GM12878 (cell line): Measurements from ENCODE around the gene PHLDB1. TPM values are rescaled to one million over a fixed set of nuclear protein-coding genes. Genes with fewer than 3 reads are reported as not detected.

Experiments used
- ATAC-seq: fragments of 200-7000 bp; cut with Tn5 transposase; 3 replicates; pipeline ENCODE4 v1.9.1; 2020; ENCODE audit warnings: mild to moderate bottlenecking, moderate library complexity
- BruUV-seq: library from RNA; stranded (reverse); fragments of 400-500 nt; replicated peaks from 2 replicates; lab custom pipeline; 2021; lab: Mats Ljungman, UMichigan
- CTCF ChIA-PET: fragments of 300-600 bp; sonication (Branson Sonifier 250); formaldehyde crosslinking; extraction: SDS; loops from one replicate; lab custom pipeline; 2021; ENCODE audit warnings: inconsistent platforms; lab: Yijun Ruan, JAX
- POLR2A ChIA-PET: fragments of 350-600 bp; formaldehyde crosslinking; extraction: SDS; loops from one replicate; lab custom pipeline; 2021; ENCODE audit warnings: inconsistent platforms; lab: Charles Lee
- RAD21 ChIA-PET: fragments of 300-600 bp; sonication (Branson Sonifier 250); formaldehyde crosslinking; loops from one replicate; lab custom pipeline; 2023; ENCODE audit warnings: antibody characterized with exemption; ENCODE audit not compliant: unreplicated experiment; lab: Charles Lee
- SMC1A ChIA-PET: fragments of 300-600 bp; sonication (Branson Sonifier 250); formaldehyde crosslinking; loops from one replicate; lab custom pipeline; 2023; ENCODE audit not compliant: unreplicated experiment, uncharacterized antibody; lab: Charles Lee
- DNase-seq: peaks from one replicate; pipeline ENCODE4 v3.0.0-alpha.2; 2011; ENCODE audit warnings: low read depth, low spot score
- FAIRE-seq: peaks from 3 replicates; lab custom pipeline; 2011; peaks lifted over from hg19 to GRCh38; lab: Jason Lieb, UNC
- H2AFZ ChIP-seq: 2 replicates; pipeline ENCODE4 v1.6.0; 2011; ENCODE audit warnings: low read depth, low read length, control low read depth; ENCODE audit not compliant: control insufficient read depth
- H3K27ac ChIP-seq: 2 replicates; pipeline ENCODE4 v1.5.1; 2011; ENCODE audit warnings: control low read depth; ENCODE audit not compliant: control insufficient read depth, insufficient read depth
- H3K27me3 ChIP-seq, 2 experiments: replicated peaks in 1 of 2; 2 replicates each; pipeline versions ENCODE4 v1.6.0 to v1.6.1; 2011; ENCODE audit warnings: low read length in 1 of 2; ENCODE audit not compliant: control insufficient read depth in 2 of 2, insufficient read depth in 2 of 2
- H3K36me3 ChIP-seq, 2 experiments: 2 replicates each; pipeline ENCODE4 v1.5.1; 2011; ENCODE audit warnings: low read length in 1 of 2; ENCODE audit not compliant: control insufficient read depth in 2 of 2, insufficient read depth in 2 of 2
- H3K4me1 ChIP-seq: 2 replicates; pipeline ENCODE4 v1.6.1; 2011; ENCODE audit warnings: mild to moderate bottlenecking, low read length, moderate library complexity, mixed read lengths; ENCODE audit not compliant: control insufficient read depth, insufficient read depth
- H3K4me2 ChIP-seq: 2 replicates; pipeline ENCODE4 v1.6.0; 2011; ENCODE audit warnings: control low read depth; ENCODE audit not compliant: control insufficient read depth, insufficient read depth
- H3K4me3 ChIP-seq: fragments of 200-600 bp; sonication (generic); 2 replicates; pipeline ENCODE4 v1.5.1; 2016
- H3K79me2 ChIP-seq: 2 replicates; pipeline ENCODE4 v1.6.0; 2011; ENCODE audit warnings: low read length; ENCODE audit not compliant: control insufficient read depth, insufficient read depth
- H3K9ac ChIP-seq: 2 replicates; pipeline ENCODE4 v1.8.0; 2011; ENCODE audit warnings: low read length, control low read depth, mixed read lengths; ENCODE audit not compliant: control insufficient read depth, insufficient read depth
- H3K9me3 ChIP-seq: replicated peaks from 3 replicates; pipeline ENCODE4 v1.5.1; 2011; ENCODE audit warnings: mild to moderate bottlenecking, low read length; ENCODE audit not compliant: control insufficient read depth, insufficient read depth
- H4K20me1 ChIP-seq: 2 replicates; pipeline ENCODE4 v1.6.0; 2011; ENCODE audit not compliant: control insufficient read depth, insufficient read depth
- ASH2L ChIP-seq: fragments of 300-600, 200-600 bp; sonication (generic); IDR thresholded peaks from 2 replicates; pipeline ENCODE4 v1.6.1; 2017; ENCODE audit warnings: low read depth, mild to moderate bottlenecking, borderline replicate concordance
- ATF3 ChIP-seq: IDR thresholded peaks from 2 replicates; pipeline ENCODE4 v1.6.1; 2011; ENCODE audit warnings: low read depth, mild to moderate bottlenecking, low read length, moderate library complexity, borderline replicate concordance; ENCODE audit errors: extremely low read depth
- CHD4 ChIP-seq: fragments of 200-600 bp; sonication (generic); IDR thresholded peaks from 2 replicates; pipeline ENCODE4 v1.6.1; 2016; ENCODE audit warnings: mild to moderate bottlenecking
- CREM ChIP-seq: IDR thresholded peaks from 2 replicates; pipeline ENCODE4 v1.6.1; 2014; ENCODE audit warnings: antibody characterized with exemption, low read depth
- JUNB ChIP-seq: IDR thresholded peaks from 2 replicates; pipeline ENCODE4 v1.6.1; 2016; ENCODE audit warnings: antibody characterized with exemption, mild to moderate bottlenecking
- MEF2A ChIP-seq: IDR thresholded peaks from 2 replicates; pipeline ENCODE4 v1.6.1; 2011; ENCODE audit warnings: low read depth, mild to moderate bottlenecking, low read length, moderate library complexity; ENCODE audit not compliant: insufficient read depth
- NR2C1 ChIP-seq: fragments of 450-650 bp; IDR thresholded peaks from 2 replicates; pipeline ENCODE4 v1.6.1; 2017; ENCODE audit warnings: antibody characterized with exemption, mild to moderate bottlenecking, moderate library complexity
- NR2F1 ChIP-seq: fragments of 450-650 bp; conservative IDR thresholded peaks from 2 replicates; pipeline ENCODE4 v1.6.1; 2017; ENCODE audit warnings: mild to moderate bottlenecking
- PAX8 ChIP-seq: fragments of 450-650 bp; IDR thresholded peaks from 2 replicates; pipeline ENCODE4 v1.6.1; 2017; ENCODE audit warnings: mild to moderate bottlenecking, moderate library complexity
- PML ChIP-seq: IDR thresholded peaks from 2 replicates; pipeline ENCODE4 v1.6.1; 2012; ENCODE audit warnings: low read length, inconsistent platforms
- REST ChIP-seq: IDR thresholded peaks from 2 replicates; pipeline ENCODE4 v1.6.1; 2012; ENCODE audit warnings: mild to moderate bottlenecking, low read depth, low read length
- RFX5 ChIP-seq: IDR thresholded peaks from 2 replicates; pipeline ENCODE4 v1.6.1; 2011; ENCODE audit warnings: low read depth, low read length, improper control_type of control experiment
- SMAD1 ChIP-seq: fragments of 450-650 bp; IDR thresholded peaks from 2 replicates; pipeline ENCODE4 v1.6.1; 2018; ENCODE audit warnings: mild to moderate bottlenecking, low read depth; ENCODE audit not compliant: partially characterized antibody
- STAT1 ChIP-seq: fragments of 450-650 bp; conservative IDR thresholded peaks from 2 replicates; pipeline ENCODE4 v1.6.1; 2014; ENCODE audit warnings: antibody characterized with exemption, mild to moderate bottlenecking
- TCF3 ChIP-seq: IDR thresholded peaks from 2 replicates; pipeline ENCODE4 v1.6.1; 2012; ENCODE audit warnings: low read depth, mild to moderate bottlenecking, low read length, borderline replicate concordance; ENCODE audit not compliant: insufficient read depth
- WRNIP1 ChIP-seq: IDR thresholded peaks from 2 replicates; pipeline ENCODE4 v1.6.1; 2011; ENCODE audit warnings: low read depth, low read length, improper control_type of control experiment, borderline replicate concordance
- ZNF207 ChIP-seq: fragments of 450-650 bp; IDR thresholded peaks from 2 replicates; pipeline ENCODE4 v1.6.1; 2014; ENCODE audit warnings: antibody characterized with exemption, mild to moderate bottlenecking, borderline replicate concordance
- WGBS: methylation state at CpG from one replicate; pipeline ENCODE4 v1.1.6; 2016; ENCODE audit warnings: low lambda C conversion rate; ENCODE audit not compliant: insufficient replicate concordance, insufficient coverage; ENCODE audit errors: missing lambda C conversion rate; 5-methylcytosine and 5-hydroxymethylcytosine counted together
- in situ Hi-C: fragments of 300-500 bp; cut with MboI; formaldehyde crosslinking; loops from 9 replicates; pipeline ENCODE4 v1.14.3; 2018; ENCODE audit warnings: mixed read lengths
- intact Hi-C: fragments of 100-400 bp; cut with micrococcal nuclease; formaldehyde crosslinking; loops from one replicate; pipeline ENCODE4 v1.14.2; 2022; ENCODE audit not compliant: unreplicated experiment
- polyA plus RNA-seq, 11 experiments: library from polyadenylated mRNA; depleted of rRNA in 4 of 11; unstranded in 6 of 11; stranded (reverse) in 5 of 11; fragments of >200 nt; fragmentation: Nextera tagmentation in 4 of 11; fragmentation: Illumina TruSeq in 1 of 11; extraction: Ambion mirVana in 4 of 11; extraction: Trizol in 1 of 11; gene quantifications; 1 replicate in 1 of 11; 2 replicates in 10 of 11; pipeline versions ENCODE4 v1.2.1 to v1.2.3, GENCODE V29; 2011 to 2016; ENCODE audit warnings: inconsistent platforms in 2 of 11, missing spikeins in 2 of 11, low read depth in 1 of 11
- total RNA-seq, 4 experiments: library from RNA; depleted of rRNA in 3 of 4; stranded (reverse); fragments of >200 nt in 3 of 4; fragmentation: Illumina TruSeq in 1 of 4; extraction: Trizol in 1 of 4; gene quantifications; 2 replicates each; pipeline versions ENCODE4 v1.2.1 to v1.2.3, GENCODE V29; 2013 to 2021
- TF ChIP-seq, protein P1 (sequence below), 3 experiments: IDR thresholded peaks in 2 of 3; conservative IDR thresholded peaks in 1 of 3; 2 replicates each; pipeline ENCODE4 v1.5.1; 2011; ENCODE audit warnings: low read depth in 3 of 3, low read length in 3 of 3, mild to moderate bottlenecking in 3 of 3, control low read depth in 2 of 3, moderate library complexity in 2 of 3, inconsistent platforms in 1 of 3, mixed read lengths in 1 of 3; ENCODE audit not compliant: control insufficient read depth in 2 of 3, insufficient read depth in 1 of 3; ENCODE audit errors: extremely low read depth in 1 of 3

PHLDB1 gene
- total and polyA plus RNA-seq, 10 of the 15 experiments (the other 5 are each of a cell fraction or from before 2014, with no cell fraction given), result 0.03 to 0.26 (median 0.18) TPM; not detected in 4

DNA sequence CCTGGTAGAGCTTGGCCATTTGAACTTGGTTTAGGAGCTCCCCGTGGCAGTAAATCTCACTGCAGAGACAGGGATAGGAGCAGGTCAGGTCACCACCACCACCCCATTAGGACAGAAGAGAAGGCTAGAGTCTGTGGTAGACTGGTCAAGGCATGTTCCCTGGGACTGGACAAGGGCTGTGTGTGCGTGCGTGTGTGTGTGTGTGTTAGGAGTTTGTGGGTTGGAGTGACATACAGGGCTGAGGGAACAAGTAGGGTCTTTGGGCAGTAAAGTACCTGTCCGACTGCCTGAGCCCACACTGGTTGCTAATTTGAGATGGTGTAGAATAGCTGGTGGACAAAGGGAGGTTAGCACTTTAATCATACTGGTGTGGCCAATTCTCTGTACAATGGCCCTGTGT, 56.0 kb downstream of the PHLDB1 start:
- no peak overlapping the region for H3K9ac ChIP-seq
- H3K27ac ChIP-seq, result no peak overlapping the region
- no peaks in the 10 kb centered on the region for H3K36me3 ChIP-seq
- FAIRE-seq, result no peak
- no peak overlapping the region for H3K4me3 ChIP-seq
- ChIA-PET POLR2A (interaction anchor here (0.6 to 0.9 kb wide), 2 partner anchors 139 to 422 kb away, joined by 3 read pairs; partner anchors contain the start of gene HMBS), RAD21 (no interaction called here), CTCF (interaction anchor here (0.6 to 1.5 kb wide), 2 partner anchors 9 to 17 kb away, joined by 4 to 5 read pairs; no protein-coding TSS in a partner anchor), SMC1A (no interaction called here)
- no peaks in the 10 kb centered on the region for H3K4me1 ChIP-seq
- no peaks in the 10 kb centered on the region for H3K9me3 ChIP-seq
- no peak for DNase-seq
- peaks cover 0 to 4% of the 10 kb centered on the region in 2 experiments; a peak in 3 of 4 replicates for H3K27me3 ChIP-seq
- BruUV-seq, result no TSS peak
- no peaks in the 10 kb centered on the region for H4K20me1 ChIP-seq
- 40% methylated on average over 4 of the region's 4 CpGs for WGBS
- intact Hi-C loops (no loop called here), in situ Hi-C loops (no loop called here)
- no peak overlapping the region for H2AFZ ChIP-seq
- no peak overlapping the region for H3K4me2 ChIP-seq
- TF ChIP-seq, protein P1, sequence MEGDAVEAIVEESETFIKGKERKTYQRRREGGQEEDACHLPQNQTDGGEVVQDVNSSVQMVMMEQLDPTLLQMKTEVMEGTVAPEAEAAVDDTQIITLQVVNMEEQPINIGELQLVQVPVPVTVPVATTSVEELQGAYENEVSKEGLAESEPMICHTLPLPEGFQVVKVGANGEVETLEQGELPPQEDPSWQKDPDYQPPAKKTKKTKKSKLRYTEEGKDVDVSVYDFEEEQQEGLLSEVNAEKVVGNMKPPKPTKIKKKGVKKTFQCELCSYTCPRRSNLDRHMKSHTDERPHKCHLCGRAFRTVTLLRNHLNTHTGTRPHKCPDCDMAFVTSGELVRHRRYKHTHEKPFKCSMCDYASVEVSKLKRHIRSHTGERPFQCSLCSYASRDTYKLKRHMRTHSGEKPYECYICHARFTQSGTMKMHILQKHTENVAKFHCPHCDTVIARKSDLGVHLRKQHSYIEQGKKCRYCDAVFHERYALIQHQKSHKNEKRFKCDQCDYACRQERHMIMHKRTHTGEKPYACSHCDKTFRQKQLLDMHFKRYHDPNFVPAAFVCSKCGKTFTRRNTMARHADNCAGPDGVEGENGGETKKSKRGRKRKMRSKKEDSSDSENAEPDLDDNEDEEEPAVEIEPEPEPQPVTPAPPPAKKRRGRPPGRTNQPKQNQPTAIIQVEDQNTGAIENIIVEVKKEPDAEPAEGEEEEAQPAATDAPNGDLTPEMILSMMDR (IDR thresholded peaks at IDR 0.05 in 2 of 3, conservative IDR thresholded peaks at IDR 0.05 in 1 of 3; ENCODE audit: control insufficient read depth in 2 of 3, extremely low read depth in 1 of 3, insufficient read depth in 1 of 3, low read depth in 3 of 3, low read length in 3 of 3), result no peak
- TF ChIP-seq NR2F1, result no peak
- no peak for TF ChIP-seq PML
- no peak for TF ChIP-seq ATF3
- TF ChIP-seq CREM, result no peak
- no peak for TF ChIP-seq MEF2A
- no peak for TF ChIP-seq REST
- no peak for TF ChIP-seq STAT1
- TF ChIP-seq SMAD1, result no peak
- TF ChIP-seq ASH2L, result no peak
- TF ChIP-seq JUNB, result no peak
- TF ChIP-seq NR2C1, result no peak
- TF ChIP-seq WRNIP1, result no peak
- TF ChIP-seq CHD4, result no peak
- TF ChIP-seq TCF3, result no peak
- TF ChIP-seq ZNF207, result no peak
- TF ChIP-seq RFX5, result no peak
- no peak for TF ChIP-seq PAX8
- ATAC-seq, result no peak
- H3K79me2 ChIP-seq, result no peaks in the 10 kb centered on the region
